ENCODE data around the gene CXorf66. TPM values are rescaled to one million over a fixed set of nuclear protein-coding genes. Genes with fewer than 3 reads are reported as not detected.
"Not testable (repeated sequence)": the region's sequence is repeated elsewhere in the genome, so short reads cannot be mapped to it uniquely, and the experiment has no call there.

Gene CXorf66
- total RNA-seq, 4 donors from 2014 or later, result not detected

- Histone ChIP-seq H3K9me3 (no peaks in the 10 kb centered on the region), H3K27ac (no peak overlapping the region), H3K36me3 (no peaks in the 10 kb centered on the region), H3K4me3 (no peak overlapping the region), H3K27me3 (peaks cover 0 to 6% of the 10 kb centered on the region in 2 donors), H3K4me1 (peaks cover 0 to 5% (median 0%) of the 10 kb centered on the region in 4 donors)
- WGBS, 2 donors, result 55 to 64% methylated on average over 6 of the region's 6 CpGs
- TF ChIP-seq EP300 (IDR thresholded peaks at IDR 0.05) (no peak), CTCF (IDR thresholded peaks at IDR 0.05) (no peak), POLR2A (IDR thresholded peaks at IDR 0.05) (no peak)
- no peak for DNase-seq (ENCODE audit: low spot score in 2 of 2)
Measured at GRCh38 chrX:139924696-139925095, 40.6 kb downstream of the CXorf66 start.

- 52 to 59% methylated on average over 3 to 5 of the region's 5 CpGs for WGBS, 2 donors
- no peak for DNase-seq (ENCODE audit: low spot score in 2 of 2)
- Histone ChIP-seq H3K4me3 (no peak overlapping the region), H3K27ac (no peak overlapping the region), H3K27me3 (peaks cover 0 to 6% of the 10 kb centered on the region in 2 donors), H3K36me3 (no peaks in the 10 kb centered on the region), H3K9me3 (no peaks in the 10 kb centered on the region), H3K4me1 (peaks cover 0 to 5% (median 0%) of the 10 kb centered on the region in 4 donors)
- TF ChIP-seq POLR2A (IDR thresholded peaks at IDR 0.05) (no peak), EP300 (IDR thresholded peaks at IDR 0.05) (no peak), CTCF (IDR thresholded peaks at IDR 0.05) (no peak)
Measured at GRCh38 chrX:139924069-139924695, 41.1 kb downstream of the CXorf66 start.

- not testable (repeated sequence) for H3K27ac ChIP-seq; H3K4me1 ChIP-seq; H3K36me3 ChIP-seq; H3K4me3 ChIP-seq; H3K27me3 ChIP-seq; H3K9me3 ChIP-seq; DNase-seq (ENCODE audit: low spot score in 2 of 2)
- WGBS, 2 donors, result 76 to 93% methylated on average over 6 of the region's 6 CpGs
Measured at GRCh38 chrX:139921142-139921541, 44.2 kb downstream of the CXorf66 start.

- no peak for DNase-seq (ENCODE audit: low spot score in 2 of 2)
- Histone ChIP-seq H3K27me3 (peaks cover 0 to 6% of the 10 kb centered on the region in 2 donors), H3K27ac (no peak overlapping the region), H3K4me1 (peaks cover 0 to 5% (median 0%) of the 10 kb centered on the region in 4 donors), H3K9me3 (no peaks in the 10 kb centered on the region), H3K36me3 (no peaks in the 10 kb centered on the region), H3K4me3 (no peak overlapping the region)
- 70 to 86% methylated on average over 1 of the region's 1 CpG for WGBS, 2 donors
- TF ChIP-seq EP300 (IDR thresholded peaks at IDR 0.05), result no peak
- no peak for TF ChIP-seq POLR2A (IDR thresholded peaks at IDR 0.05)
- no peak for TF ChIP-seq CTCF (IDR thresholded peaks at IDR 0.05)
Measured at GRCh38 chrX:139920316-139920715, 45.0 kb downstream of the CXorf66 start.

GRCh38 chrX:139914421-139914820 is 50.9 kb downstream of the CXorf66 start:
- 89 to 100% methylated on average over 1 of the region's 1 CpG for WGBS, 2 donors
- H3K4me1 ChIP-seq, result no peaks in the 10 kb centered on the region
- no peak overlapping the region for H3K27ac ChIP-seq
- TF ChIP-seq CTCF (IDR thresholded peaks at IDR 0.05) (no peak), POLR2A (IDR thresholded peaks at IDR 0.05) (no peak), EP300 (IDR thresholded peaks at IDR 0.05) (no peak)
- H3K36me3 ChIP-seq, result no peaks in the 10 kb centered on the region
- H3K9me3 ChIP-seq, result no peaks in the 10 kb centered on the region
- no peak overlapping the region for H3K4me3 ChIP-seq
- DNase-seq (ENCODE audit: low spot score in 2 of 2), result no peak
- H3K27me3 ChIP-seq, result no peaks in the 10 kb centered on the region

Measured in tibial nerve (tissue), 4 donors.